ENCODE measurements around the gene UTP3.

UTP3 gene

DNA sequence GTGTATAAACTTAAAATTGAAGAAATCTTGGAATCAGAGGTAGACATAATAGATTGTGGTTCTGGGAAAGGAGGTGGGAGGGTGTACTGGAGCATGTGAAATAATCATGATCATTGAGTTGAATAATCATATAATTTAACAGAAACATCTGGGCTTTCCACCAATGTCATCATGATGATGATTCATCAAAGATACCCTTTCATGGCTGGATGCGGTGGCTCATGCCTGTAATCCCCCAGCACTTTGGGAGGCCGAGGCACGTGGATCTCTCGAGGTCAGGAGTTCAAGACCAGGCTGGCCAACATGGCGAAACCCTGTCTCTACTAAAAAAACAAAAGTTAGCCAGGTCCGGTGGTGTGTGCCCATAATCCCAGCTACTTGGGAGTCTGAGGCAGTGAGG is 26.8 kb downstream of the UTP3 start:
- TF ChIP-seq EP300 (IDR thresholded peaks at IDR 0.05; ENCODE audit: borderline replicate concordance): no peak
- TF ChIP-seq TAF1 (IDR thresholded peaks at IDR 0.05; ENCODE audit: low read depth): no peak
- TF ChIP-seq CREB1 (IDR thresholded peaks at IDR 0.05; ENCODE audit: low read depth): no peak
- no peak for TF ChIP-seq CEBPB (IDR thresholded peaks at IDR 0.05)
- no peak for TF ChIP-seq ZBTB7A (IDR thresholded peaks at IDR 0.05; ENCODE audit: low read depth)
- no peak for TF ChIP-seq TEAD4 (IDR thresholded peaks at IDR 0.05)

DNA sequence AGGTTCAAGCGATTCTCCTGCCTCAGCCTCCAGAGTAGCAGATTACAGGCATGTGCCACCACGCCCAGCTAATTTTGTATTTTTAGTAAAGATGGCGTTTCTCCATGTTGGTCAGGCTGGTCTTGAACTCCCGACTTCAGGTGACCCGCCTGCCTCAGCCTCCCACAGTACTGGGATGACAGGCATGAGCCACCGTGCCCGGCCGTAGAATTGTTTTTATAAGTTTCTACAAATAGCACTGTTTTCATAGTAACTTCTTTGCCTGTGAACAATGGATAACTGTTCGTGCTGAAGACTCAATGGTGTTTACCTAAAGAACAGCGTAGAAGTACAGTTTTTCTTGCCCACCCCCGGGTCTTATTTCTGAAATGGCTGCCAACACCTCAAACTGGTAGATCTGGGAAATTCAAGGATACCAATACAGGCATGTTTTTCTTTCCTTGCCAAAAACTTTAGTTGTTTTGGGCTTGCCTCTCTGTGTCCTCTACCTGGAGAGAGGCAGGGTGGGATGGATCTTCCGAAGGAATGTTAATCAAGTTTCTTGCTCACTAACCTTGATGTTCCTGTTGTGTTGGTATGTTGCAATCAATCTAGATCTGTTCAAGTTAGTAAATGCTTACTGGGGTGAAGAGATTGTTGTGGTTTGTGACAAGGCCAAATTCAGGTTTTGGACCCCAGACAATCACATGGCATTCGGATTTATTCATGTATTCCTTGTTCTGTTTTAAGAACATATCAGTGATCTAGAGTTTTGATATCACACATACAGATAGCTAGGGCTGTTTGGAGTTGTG is 30.7 kb downstream of the UTP3 start:
- TF ChIP-seq CEBPB (IDR thresholded peaks at IDR 0.05) (peak; percentile 55; the same call in 1 of the 2 replicates), EGR1 (IDR thresholded peaks at IDR 0.05) (no peak), NFIC (IDR thresholded peaks at IDR 0.05) (no peak)
- TF ChIP-seq, protein P1, sequence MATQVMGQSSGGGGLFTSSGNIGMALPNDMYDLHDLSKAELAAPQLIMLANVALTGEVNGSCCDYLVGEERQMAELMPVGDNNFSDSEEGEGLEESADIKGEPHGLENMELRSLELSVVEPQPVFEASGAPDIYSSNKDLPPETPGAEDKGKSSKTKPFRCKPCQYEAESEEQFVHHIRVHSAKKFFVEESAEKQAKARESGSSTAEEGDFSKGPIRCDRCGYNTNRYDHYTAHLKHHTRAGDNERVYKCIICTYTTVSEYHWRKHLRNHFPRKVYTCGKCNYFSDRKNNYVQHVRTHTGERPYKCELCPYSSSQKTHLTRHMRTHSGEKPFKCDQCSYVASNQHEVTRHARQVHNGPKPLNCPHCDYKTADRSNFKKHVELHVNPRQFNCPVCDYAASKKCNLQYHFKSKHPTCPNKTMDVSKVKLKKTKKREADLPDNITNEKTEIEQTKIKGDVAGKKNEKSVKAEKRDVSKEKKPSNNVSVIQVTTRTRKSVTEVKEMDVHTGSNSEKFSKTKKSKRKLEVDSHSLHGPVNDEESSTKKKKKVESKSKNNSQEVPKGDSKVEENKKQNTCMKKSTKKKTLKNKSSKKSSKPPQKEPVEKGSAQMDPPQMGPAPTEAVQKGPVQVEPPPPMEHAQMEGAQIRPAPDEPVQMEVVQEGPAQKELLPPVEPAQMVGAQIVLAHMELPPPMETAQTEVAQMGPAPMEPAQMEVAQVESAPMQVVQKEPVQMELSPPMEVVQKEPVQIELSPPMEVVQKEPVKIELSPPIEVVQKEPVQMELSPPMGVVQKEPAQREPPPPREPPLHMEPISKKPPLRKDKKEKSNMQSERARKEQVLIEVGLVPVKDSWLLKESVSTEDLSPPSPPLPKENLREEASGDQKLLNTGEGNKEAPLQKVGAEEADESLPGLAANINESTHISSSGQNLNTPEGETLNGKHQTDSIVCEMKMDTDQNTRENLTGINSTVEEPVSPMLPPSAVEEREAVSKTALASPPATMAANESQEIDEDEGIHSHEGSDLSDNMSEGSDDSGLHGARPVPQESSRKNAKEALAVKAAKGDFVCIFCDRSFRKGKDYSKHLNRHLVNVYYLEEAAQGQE (IDR thresholded peaks at IDR 0.05; ENCODE audit: low read depth): no peak

DNA sequence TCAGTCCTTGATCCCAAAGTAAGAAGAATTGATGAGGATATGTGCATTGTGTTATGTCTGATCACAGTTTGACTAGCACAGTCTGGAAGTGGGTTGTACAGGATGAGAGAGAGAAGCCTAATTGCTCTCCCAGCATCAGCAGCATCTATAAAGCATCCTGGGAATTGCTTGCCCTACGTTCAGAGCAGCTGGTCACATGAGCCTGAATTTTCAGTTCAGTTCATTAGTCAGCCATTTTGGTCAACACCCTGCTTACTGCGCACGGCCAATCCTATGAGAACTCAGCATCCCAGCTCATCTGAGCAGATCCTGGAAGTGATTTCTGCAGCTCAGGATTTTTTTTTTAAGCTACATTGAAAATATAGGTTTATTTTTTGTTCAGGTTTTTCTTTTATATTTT is 33.4 kb downstream of the UTP3 start, which contains the start of gene RUFY3:
TSS of gene RUFY3 (plus strand) at position 218 of the 400 bp plus-strand sequence. CDS start 610 bp downstream, outside the sequence.
- TF ChIP-seq ZBTB7A (IDR thresholded peaks at IDR 0.05; ENCODE audit: low read depth) (no peak), NFIC (IDR thresholded peaks at IDR 0.05) (no peak), EP300 (IDR thresholded peaks at IDR 0.05; ENCODE audit: borderline replicate concordance) (no peak), TCF12 (IDR thresholded peaks at IDR 0.05; ENCODE audit: low read depth) (no peak), RAD21 (IDR thresholded peaks at IDR 0.05; ENCODE audit: low read depth) (no peak), YY1 (IDR thresholded peaks at IDR 0.05; ENCODE audit: low read depth) (no peak)

DNA sequence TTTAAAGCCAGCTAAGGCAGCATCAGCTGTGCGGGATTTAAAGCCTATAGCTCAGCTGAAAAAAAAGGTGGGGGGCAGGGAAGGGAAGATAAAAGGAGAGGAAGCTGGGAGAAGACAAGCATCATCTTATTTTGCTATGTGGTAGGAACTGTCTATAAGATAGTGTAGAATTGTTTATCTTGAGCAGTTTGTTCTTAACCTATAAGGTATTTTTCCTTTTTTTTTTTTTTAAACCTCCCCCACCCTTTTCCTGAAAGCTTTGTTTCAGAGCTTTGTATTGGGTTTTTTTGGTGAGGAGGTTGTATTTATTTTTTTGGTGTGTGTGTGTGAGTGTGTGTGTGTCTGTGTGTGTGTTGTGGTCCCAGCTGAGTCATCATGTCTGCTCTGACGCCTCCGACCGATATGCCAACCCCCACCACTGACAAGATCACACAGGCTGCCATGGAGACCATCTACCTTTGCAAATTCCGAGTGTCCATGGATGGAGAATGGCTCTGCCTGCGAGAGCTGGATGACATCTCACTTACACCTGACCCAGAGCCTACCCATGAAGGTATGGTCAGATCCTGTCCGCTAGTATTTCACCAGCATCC is 34.0 kb downstream of the UTP3 start:
- no peak for TF ChIP-seq TEAD4 (IDR thresholded peaks at IDR 0.05)
- TF ChIP-seq, protein P1 (IDR thresholded peaks at IDR 0.05; ENCODE audit: low read depth): no peak
- TF ChIP-seq TAF1 (IDR thresholded peaks at IDR 0.05; ENCODE audit: low read depth): no peak
- no peak for TF ChIP-seq EP300 (IDR thresholded peaks at IDR 0.05; ENCODE audit: borderline replicate concordance)
- TF ChIP-seq, protein P2, sequence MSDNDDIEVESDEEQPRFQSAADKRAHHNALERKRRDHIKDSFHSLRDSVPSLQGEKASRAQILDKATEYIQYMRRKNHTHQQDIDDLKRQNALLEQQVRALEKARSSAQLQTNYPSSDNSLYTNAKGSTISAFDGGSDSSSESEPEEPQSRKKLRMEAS (IDR thresholded peaks at IDR 0.05): no peak
- TF ChIP-seq CREB1 (IDR thresholded peaks at IDR 0.05; ENCODE audit: low read depth): no peak
- no peak for TF ChIP-seq CEBPB (IDR thresholded peaks at IDR 0.05)
- no peak for TF ChIP-seq EGR1 (IDR thresholded peaks at IDR 0.05)
- TF ChIP-seq, protein P3, sequence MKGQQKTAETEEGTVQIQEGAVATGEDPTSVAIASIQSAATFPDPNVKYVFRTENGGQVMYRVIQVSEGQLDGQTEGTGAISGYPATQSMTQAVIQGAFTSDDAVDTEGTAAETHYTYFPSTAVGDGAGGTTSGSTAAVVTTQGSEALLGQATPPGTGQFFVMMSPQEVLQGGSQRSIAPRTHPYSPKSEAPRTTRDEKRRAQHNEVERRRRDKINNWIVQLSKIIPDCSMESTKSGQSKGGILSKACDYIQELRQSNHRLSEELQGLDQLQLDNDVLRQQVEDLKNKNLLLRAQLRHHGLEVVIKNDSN (IDR thresholded peaks at IDR 0.05): no peak
- TF ChIP-seq RAD21 (IDR thresholded peaks at IDR 0.05; ENCODE audit: low read depth): no peak
- no peak for TF ChIP-seq YY1 (IDR thresholded peaks at IDR 0.05; ENCODE audit: low read depth)
- TF ChIP-seq NFIC (IDR thresholded peaks at IDR 0.05): no peak
- no peak for TF ChIP-seq FOXM1 (IDR thresholded peaks at IDR 0.05; ENCODE audit: borderline replicate concordance, low read depth)
- TF ChIP-seq TCF12 (IDR thresholded peaks at IDR 0.05; ENCODE audit: low read depth): no peak
- TF ChIP-seq ZBTB7A (IDR thresholded peaks at IDR 0.05; ENCODE audit: low read depth): no peak

DNA sequence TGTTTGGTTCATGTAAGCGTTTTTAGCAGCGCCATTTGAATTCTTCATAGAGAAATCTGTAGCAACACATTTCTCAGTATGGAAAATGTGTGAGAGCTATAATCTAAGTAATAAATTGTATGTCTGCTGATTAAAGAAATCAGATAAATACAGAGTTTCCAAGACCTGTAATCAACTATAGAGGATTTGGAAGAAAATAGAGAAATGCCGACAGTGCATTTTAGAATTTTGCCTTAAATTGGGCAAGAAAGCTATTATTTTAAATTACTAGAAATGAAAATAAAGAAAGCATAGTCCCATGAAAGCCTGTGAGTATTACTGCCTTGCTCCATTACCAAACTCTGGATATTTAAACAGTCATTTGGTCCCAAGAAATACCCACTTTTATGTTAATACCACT is 36.1 kb downstream of the UTP3 start:
- TF ChIP-seq TEAD4 (IDR thresholded peaks at IDR 0.05): no peak
- TF ChIP-seq EP300 (IDR thresholded peaks at IDR 0.05; ENCODE audit: borderline replicate concordance): no peak

DNA sequence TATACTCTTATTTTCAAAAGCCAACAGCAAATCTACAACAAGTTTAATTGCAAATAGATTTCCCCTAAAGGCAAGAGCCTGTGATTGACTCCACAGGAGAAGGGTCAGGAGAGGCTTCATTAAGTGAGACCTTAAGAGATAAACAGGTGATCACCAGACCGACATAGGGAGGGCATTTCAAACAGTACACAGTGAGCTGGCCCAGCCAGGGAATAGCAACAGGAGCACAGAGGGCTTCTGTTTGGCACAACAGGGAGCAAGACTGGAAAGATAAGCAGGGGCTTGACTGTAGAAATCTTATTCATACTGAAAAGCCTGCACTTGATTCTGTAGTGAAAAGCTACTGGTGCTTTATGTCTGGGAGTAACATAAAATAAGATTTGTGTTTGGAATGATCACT is 37.3 kb downstream of the UTP3 start:
- no peak for TF ChIP-seq NFIC (IDR thresholded peaks at IDR 0.05)
- TF ChIP-seq CREB1 (IDR thresholded peaks at IDR 0.05; ENCODE audit: low read depth): no peak
- TF ChIP-seq TCF12 (IDR thresholded peaks at IDR 0.05; ENCODE audit: low read depth): no peak
- TF ChIP-seq YY1 (IDR thresholded peaks at IDR 0.05; ENCODE audit: low read depth): no peak
- TF ChIP-seq, protein P2 (IDR thresholded peaks at IDR 0.05): no peak
- no peak for TF ChIP-seq FOXM1 (IDR thresholded peaks at IDR 0.05; ENCODE audit: borderline replicate concordance, low read depth)
- TF ChIP-seq RAD21 (IDR thresholded peaks at IDR 0.05; ENCODE audit: low read depth): no peak
- no peak for TF ChIP-seq CEBPB (IDR thresholded peaks at IDR 0.05)
- no peak for TF ChIP-seq EP300 (IDR thresholded peaks at IDR 0.05; ENCODE audit: borderline replicate concordance)
- TF ChIP-seq TAF1 (IDR thresholded peaks at IDR 0.05; ENCODE audit: low read depth): no peak
- TF ChIP-seq, protein P3 (IDR thresholded peaks at IDR 0.05): no peak
- no peak for TF ChIP-seq EGR1 (IDR thresholded peaks at IDR 0.05)
- TF ChIP-seq TEAD4 (IDR thresholded peaks at IDR 0.05): no peak

Data from Ishikawa (cell line).